ENCODE measurements around the gene SFN.

DNA sequence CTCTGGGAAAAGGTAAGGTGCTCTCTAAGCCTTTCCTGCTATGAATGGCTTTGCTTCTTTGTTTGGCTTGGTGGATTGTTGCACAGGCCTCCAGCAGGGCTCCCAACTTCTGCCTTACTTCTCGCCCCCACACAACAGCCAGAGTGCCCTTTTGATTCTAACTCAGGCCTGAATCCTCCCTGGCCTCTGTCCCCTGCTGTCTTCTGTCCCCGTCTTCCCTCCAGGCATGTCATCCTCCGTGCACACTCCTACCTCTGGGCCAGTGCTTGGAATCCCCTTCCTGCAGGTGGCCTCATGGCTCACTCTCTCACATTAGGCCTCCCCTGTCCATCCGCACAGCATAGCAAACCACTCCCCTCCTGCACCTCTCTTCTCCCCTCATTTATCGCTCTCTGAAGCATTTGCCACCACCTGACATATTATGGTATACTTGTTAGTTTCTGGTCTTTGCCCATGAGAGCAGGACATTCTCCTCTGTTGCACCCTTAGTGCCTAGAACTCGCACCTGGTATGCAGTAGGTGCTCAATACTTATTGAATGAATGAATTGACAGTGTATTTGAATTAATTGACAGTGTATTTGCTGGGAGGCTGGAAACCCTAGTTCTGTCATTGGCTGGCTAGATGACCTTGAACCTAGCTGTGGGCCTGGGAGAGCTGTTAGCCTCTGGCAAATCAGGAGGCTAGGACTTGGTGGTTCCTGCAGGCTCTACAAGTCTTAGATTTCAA is 33.6 kb upstream of the SFN start:
- TF ChIP-seq CTCF (IDR thresholded peaks at IDR 0.05; ENCODE audit: extremely low read depth in 1 of 2, insufficient read depth in 1 of 2, low read depth in 1 of 2, low read length in 2 of 2): no peak
- TF ChIP-seq POLR2A (IDR thresholded peaks at IDR 0.05; ENCODE audit: low read depth, low read length): no peak
